Hematopoietic multipotent progenitor cell treated with erythropoietin and hydrocortisone succinate and interleukin-3 and kit ligand, for 6 days (in vitro differentiated cells): Measurements from ENCODE around the gene FAM43A.

Experiments
- DNase-seq: peaks from one replicate; pipeline ENCODE4 v3.0.0-alpha.2; 2015

FAM43A gene

DNA sequence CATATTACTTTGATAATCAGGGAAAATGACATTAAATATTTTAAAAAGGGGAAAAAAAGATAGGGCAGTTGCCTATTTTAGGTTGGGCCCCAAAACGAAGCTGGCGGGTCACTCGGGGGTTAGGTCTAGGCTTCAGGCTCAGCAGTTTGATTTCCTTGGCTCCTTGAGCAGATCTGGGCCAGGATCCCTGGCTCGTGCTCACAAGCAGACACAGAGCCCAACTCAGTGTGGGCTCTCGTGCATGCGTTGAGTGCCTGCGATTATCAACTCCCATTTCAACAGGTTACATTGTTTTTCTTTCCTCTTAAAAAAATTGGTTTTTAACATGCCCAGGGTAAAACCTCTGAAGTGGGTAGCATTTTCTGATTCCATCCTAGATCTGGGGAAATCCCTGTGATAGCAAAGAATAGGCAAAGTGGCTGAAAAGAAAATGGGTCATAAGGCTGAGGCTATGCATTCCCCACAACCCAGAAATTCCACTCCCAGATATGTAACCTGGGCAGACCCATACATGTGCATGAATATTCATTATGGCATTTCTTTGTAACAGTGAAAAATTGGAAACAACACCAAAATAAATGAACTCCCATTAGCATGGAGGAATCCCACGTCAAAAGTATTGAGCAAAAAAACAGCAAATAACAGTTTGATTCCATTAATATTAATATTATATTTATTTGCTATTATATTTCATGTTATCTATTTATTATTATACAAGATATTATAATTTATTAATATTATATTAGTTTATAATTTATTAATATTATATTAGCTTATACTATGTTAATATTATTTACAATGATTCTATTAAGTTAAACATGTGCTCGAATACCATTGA, 27.8 kb downstream of the FAM43A start:
- DNase-seq: no peak

DNA sequence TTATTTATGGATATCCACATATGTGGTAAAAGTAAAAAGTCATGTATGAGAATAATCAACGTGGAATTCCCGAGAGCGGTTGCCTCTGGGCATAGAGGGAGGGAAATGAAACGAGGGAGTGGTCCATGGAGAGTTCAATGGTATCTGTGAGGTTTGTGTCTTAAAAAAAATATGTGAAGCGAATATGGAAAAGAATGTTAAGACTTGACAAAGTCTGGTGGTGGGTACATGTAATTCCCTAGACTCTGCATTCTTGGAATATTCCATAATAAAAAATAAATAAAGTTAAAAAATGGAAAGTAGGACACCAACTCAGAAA, 28.4 kb downstream of the FAM43A start:
- DNase-seq: no peak

DNA sequence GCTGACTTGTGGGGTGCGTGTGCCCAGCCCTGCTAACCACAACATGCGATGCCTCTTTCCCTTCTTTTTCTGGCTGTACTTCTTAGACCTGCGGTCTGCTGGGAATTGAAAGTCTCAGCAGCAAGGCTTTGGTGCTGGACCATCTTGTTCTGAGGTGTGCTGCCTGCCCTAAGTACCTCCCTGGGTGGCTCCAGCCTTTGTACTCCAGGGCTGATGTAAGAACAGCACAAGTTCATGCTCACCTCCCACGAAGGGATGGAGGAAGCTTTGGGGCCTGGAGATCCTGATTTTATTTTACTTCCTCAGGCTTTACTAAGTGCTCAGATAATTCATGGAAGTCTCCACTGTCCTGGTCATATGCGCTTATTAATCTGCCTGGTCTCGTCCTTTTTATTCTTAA, 28.9 kb downstream of the FAM43A start:
- DNase-seq: no peak

DNA sequence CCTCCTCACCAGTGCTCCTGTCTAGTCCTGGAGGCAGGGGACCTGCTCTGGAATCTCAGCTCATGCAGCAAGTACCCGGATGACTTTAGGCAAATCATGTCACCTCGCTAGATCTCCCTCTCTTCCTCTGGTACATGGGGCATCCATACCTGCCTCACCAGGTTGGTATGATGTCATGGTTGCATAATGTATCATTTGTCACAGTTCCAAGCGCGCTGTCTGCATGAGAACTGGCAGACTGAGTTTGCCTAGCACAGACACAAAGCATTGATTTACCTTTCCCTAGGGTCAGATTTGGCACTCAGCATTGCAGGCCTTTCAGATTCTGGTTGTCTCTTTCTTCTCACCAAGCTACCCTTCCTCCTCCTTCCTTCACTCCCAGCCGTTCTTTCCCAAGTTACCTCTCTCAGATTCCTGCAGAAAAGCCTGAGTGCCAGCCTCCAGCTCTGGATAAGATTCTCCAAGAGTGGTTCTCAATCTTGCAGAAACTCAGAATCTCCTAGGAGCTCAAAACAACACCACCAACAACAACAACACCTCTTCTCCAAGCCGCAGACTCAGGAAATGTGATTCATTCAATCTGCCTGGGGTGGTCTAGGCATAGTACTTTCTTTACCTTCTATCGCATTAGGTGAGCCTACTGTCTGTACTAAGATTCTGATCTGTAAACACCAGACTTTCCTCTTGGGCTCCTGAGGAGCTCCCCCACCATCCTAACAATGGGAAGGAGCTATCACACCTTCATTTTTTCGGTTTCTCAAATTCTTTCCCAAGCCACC, 29.5 kb downstream of the FAM43A start:
- DNase-seq: no peak

DNA sequence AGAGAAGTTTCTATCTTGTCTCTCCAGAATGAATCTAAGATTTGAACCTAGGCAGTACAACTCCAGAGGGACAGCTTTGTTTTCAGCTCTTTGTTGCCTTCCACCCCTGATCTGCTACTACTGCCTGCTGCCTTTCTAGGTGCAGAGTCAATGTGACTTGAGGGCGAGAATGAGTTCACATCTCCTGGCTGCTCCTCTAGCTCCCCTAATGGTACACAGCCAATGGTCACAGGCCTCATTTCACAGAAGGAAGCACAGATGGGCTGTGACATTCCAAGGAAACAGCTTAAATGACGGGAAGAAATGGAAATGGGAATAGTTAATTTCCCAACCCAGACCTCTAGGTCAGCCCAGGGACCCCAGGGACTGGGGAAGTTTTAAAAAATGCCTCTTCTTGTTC, 32.4 kb downstream of the FAM43A start:
- no peak for DNase-seq

DNA sequence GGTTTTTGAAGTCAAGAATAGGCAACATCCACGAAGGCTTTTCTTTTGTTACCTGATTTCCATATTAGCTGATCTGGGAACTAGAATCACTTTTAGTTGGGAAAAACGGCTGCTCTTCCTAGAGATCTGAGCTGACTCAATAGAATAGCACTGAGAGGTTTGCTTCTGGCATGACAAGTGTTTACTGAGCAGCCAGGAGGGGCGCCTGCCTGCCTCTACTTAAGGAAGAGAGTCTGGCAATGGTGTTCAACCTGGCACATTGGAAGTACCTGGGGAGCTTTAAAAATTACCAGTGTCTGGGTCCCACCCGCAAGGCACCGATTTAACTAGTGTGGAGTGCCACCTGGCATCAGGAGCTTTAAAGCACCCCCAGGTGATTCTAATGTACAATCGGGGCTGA, 34.4 kb downstream of the FAM43A start:
- no peak for DNase-seq

DNA sequence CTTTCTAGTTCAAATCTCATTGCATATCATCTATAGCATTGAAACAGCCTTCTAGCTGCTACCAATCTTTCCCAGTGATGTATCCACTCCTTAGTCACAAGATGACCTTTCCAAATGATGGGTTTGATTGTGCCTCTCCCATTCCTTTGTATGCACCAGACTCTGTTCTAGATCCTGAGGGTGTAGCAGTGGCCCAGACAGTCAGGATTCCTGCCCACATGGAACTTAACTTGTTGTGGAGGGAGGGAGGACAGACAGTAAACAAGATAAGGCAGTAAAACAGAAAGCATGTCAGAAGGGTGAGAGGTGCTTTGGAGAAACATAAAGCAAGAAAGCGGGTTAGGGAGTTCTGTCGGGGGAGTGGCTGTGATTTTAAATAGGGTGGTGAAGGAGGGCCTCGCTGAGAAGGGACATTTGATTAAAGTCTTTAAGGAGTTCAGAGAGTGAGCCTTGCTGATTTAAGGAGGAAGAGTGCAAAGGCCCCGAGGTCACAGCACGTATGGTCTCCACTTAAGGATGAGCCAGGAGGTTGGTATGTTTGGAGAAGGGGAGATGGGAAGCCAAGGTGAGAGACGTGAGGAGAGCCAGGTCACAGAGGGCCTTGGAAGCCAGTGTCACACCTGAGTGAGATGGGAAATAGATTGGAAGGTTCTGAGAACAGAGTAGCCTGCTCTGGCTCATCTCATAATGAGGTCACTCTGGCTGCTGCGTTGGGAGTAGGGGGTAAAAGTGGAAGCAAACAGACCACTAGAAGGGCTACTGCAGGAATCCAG, 38.3 kb downstream of the FAM43A start:
- no peak for DNase-seq

DNA sequence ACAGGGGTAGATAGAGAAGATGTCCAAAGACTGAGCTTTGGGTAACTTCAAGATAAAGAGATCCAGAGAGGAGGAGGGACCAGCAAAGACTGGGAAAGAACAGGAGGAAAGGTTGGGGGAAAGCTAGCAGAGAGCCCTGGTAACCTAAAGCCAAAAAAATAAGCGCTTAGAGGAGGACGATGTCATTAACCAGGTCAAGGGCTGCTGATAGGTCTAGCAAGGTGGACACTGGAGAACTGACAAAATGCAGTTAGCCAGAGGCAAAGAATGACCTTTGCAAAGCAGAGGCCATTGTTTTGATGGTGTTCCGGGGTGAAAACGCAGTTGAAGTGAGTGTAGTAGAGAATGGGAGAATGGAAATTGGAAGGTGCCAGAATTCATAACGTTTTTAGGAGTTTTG, 39.7 kb downstream of the FAM43A start:
- no peak for DNase-seq

DNA sequence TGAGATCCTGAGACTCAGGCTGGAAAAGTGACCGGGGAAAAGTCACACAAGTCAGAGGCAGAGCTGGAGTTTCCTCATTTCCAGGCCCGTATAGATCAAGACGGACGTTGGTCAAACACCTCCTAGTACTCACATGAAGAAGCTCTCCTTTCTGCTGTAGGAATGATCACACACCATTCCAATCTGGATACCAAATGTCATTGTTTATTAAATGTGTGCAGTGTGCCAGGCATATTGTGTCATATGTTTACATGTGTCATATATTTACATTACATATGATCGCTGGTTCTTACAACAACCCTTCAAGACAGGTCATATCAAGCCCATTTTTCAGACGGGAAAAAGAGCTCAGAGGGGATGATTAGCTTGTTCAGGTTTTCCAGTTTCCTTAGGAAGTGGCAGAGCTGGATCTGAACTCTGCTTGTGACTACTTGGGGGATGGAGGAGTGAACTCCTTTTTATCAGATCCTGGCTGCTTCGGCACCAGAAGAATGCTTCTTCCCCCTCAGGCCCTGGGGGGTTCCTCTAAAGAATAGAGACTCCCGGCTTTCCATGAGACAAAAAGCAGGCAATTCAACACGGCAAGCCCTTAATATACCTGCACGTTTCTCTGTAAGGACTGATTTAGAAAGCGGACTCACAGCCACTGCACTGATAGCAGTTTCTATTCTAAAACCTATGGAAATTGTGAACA, 41.9 kb downstream of the FAM43A start:
- no peak for DNase-seq

DNA sequence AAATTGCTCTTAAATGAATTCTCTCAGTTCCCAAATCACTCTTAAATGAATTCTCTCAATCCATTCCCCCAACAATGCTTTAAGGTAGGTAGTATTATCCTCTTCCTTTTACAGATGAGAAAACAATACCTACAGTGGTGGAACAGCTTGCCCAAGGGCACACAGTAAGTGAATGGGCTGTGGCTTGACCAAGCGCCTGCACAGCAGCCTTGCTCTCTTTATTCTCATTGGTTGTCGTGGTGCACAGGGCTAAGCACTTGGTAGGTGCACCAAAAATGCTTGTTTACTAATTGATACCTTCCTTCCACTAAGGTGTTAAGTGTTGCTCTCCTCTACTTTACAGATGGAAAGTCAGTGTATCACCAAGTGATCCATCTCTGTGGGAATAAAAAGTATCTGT, 43.3 kb downstream of the FAM43A start:
- DNase-seq: no peak

DNA sequence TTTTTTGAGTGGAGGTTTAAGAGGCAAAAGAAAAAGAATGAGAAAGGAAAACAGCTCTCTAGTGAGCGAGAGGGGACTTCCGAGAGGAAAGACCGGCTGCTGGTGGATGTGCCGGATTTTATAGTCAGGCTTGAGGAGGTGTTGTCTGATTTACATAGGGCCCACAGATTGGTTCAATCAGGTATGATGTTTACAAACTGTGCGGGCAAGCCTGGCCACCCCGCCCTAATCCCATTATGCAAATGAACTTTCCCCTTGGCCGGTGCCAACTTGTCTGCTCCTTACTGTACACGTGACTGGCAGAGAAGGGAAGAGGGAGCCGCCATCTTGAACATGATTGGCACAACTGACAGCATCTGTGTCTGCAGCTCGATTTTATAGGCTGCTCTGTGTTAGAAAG, 44.7 kb downstream of the FAM43A start:
- no peak for DNase-seq

DNA sequence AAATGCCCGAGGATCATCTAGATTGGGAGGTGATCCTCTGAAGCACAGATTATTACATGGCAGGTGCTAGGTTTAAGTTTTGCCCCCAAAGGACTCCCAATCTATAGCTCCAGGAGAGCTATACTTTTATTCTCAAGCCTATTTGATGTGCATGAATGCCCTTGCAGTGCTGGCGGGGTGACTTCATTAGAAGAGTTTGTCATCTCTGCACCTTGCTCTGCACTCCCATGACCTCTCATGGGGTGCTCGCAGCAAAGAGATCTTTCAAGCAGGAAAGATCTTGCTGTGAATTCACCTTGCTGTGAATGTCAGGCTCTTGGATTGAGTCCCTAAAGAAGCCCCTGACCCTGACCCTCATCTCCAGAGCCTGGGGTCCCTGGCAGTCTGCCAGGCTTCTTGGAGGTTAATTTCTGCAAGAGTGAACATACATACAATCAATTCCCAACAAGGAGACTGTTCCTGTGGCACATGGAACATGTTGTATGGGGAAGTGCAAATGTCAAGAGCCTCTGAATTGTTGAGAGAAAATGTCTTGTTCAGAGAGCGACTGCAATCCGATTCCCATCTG, 45.9 kb downstream of the FAM43A start:
- no peak for DNase-seq

DNA sequence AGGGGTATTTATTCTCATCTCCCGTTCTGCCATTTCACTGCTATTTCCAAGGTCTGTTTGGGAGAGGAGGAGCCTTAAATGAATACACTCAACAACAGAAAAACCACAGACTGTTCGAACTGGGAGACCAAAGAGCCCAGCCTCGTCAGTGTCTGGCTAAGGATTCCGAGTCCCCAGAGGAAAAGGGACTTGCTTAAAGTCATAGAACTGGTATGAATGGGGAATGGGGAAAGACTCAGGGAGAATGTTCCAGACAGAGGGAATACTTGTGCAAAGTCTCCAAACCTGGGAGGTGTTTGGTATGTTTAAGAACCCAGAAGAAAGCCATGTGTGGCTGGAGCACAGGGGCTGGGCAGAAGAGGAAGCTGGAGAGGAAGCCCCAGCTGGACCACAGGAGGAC, 46.9 kb downstream of the FAM43A start:
- DNase-seq: no peak

DNA sequence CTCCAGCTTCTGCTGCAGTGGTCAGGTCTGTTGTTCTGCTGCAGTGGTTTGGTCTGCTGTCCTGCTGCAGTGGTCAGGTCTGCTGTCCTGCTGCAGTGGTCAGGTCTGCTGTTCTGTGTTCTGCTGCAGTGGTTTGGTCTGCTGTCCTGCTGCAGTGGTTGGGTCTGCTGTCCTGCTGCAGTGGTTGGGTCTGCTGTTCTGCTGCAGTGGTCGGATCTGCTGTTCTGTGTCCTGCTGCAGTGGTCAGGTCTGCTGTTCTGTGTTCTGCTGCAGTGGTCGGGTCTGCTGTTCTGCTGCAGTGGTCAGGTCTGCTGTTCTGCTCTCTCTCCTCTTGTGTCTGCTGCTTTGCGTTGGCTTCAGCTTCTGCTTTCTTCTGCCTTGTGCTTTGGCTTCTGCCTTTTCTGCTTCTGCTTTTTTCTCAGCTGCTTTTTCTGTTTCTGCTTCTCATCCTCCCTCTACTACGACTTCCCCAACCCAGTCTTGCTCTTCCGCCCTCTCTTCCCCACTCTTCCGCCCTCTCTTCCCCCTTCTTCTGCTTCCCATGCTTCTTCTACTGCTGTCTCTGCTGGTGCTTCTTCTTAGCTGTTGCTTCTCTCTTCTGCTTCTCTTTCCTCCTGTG, 50.7 kb downstream of the FAM43A start:
- DNase-seq: peak; percentile 68

DNA sequence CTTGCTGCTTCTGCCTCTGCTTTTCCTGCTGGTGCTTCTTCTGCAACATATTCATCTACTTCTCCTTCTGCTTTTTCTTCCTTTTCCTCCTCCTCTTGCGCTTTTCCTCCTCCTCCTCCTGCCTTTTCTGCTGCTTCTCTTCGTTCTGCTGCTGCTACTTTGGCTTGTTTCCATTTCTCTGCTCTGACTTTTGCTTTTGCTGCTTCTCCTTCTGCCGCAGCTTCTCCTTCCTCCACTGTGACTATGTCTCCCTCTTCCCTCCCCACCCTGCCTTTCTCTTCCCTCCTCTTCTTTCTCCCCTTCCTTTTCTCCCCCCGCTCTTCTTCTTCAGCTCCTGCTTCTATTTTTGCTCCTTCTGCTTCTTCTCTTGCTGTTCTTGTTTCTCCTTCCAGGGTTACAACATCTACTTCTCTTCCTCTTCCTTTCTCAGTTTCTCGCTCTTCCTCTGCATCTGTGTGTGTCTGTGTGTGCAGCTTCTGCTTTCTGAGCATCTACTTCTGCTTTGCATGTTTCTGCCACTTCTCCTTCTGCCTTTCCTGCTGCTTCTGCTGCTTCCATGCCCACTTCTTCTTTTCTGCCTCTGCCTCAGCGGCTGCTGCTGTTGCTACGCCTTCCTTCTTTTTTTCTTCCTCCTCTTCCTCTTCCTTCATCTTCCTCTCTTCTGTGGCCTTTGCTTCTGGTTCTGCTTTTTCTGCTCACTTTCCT, 51.4 kb downstream of the FAM43A start:
- peak; percentile 80 for DNase-seq
